ENCODE measurements around the gene SLC45A1.

SLC45A1 gene

DNA sequence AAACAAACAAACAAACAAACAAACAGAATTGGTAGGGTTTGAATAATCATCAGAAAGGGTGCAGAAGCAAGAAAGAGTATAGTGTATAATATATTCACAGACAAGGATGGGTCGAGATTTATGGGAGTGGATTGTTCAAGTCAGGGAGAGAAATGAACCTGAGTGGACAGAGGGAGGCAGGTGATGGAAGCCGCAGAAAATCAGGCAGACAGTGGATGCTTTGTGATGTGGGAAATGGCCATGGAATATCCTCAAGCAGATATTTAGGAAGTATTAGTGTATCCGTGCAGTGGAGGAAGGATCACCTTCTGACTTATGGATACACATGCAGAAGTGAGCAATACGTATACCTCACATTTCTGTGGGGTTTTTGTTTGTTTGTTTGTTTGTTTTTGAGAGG lies 14.0 kb upstream of the SLC45A1 start:
- H3K4me3 ChIP-seq (ENCODE audit: low read depth, low read length) = no peak overlapping the region
- no peak for DNase-seq (ENCODE audit: low read depth)

DNA sequence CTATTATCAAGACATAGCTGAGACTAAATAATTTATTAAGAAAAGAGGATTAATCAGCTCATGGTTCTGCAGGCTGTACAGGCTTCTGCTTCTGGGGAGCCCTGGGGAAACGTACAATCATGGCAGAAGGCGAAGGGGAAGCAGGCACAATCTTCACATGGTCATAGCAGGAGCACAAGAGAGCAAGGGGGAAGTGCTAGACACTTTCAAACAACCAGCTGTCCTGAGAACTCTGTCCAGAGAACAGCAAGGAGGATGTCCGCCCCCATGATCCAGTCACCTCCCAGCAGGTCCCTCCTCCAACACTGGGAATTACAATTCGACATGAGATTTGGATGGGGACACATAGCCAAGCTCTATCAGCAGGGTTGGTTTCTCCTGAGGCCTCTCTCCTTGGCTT lies 10.3 kb upstream of the SLC45A1 start:
- DNase-seq (ENCODE audit: low read depth) = no peak
- H3K4me3 ChIP-seq (ENCODE audit: low read depth, low read length) = no peak overlapping the region

DNA sequence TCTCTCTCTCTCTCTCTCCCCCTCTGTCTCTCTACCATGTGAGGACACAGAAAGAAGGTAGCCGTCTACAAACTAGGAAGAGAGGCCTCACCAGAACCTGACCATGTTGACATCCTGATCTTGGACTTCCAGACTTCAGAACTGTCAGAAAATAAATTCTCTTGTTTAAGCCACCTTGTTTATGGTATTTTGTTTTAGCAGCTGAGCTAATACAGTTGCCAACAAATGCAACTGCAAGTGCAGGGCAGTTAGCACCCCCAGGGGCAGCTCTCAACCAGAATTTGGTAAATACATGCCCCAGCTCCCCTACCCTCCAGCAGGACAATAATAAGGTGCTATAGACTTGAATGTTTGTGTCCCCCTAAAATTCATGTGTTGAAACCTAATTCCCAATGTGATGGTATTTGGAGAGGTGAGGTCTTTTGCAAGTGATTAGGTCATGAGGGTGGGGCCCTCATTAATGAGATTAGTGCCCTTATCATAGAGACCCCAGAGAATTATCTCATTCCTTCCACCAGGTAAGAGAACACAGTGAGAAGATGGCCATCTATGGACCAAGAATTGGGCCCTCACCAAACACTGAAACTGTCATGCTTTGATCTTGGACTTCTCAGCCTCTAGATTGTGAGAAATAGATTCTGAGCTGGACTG lies 6.7 kb upstream of the SLC45A1 start:
- no peak overlapping the region for H3K4me3 ChIP-seq (ENCODE audit: low read depth, low read length)

DNA sequence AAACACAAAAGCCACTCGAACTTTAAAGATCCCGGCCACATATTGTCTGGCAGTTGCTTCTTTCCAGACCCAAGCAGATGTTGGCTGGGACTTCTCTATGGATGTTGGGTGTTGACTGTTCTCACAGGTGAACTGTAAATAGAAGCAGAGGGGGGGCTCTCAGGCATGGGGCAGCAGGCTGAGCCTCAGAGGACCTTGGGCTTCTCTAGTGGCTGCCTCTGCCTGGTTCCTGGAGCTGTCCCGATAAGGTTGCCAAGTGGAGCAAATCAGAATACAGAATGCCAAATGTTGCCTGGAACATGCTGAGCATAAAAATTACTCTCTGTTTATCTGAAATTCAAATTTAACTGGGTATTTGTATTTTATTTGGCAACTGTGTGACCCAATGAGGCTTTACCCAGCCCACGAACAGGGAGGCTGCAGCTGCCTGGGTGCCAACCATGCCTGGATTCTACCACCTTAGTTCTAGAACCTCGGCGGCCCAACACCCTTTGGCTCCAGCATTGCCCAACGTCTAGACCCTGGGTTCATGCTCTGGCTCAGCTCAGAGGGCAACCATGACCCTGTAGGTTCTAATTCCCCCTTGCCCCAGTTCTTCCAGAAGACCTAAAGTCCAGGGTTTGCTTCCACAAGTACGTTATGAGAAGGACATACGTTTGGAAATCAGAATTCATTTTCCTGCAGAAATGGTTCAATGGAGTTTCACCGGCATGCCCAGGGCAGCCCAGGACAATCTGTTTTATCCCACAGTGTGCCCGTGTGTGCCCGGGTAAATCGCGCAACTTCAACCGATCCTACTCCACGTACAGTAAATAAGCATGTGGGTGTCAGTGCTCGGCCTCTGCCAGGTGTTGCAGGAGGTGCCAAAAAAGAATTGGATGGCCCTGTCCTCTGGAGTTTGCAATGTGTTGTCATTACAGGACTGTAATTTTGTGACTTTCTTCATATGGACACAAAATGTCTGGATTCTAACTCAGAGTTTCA lies 5.4 kb upstream of the SLC45A1 start:
- H3K4me3 ChIP-seq (ENCODE audit: low read depth, low read length) = no peak overlapping the region
- no peak for DNase-seq (ENCODE audit: low read depth)

More for the DNA sequence above, 6.7 kb upstream of the SLC45A1 start:
- no peak for DNase-seq (ENCODE audit: low read depth)

DNA sequence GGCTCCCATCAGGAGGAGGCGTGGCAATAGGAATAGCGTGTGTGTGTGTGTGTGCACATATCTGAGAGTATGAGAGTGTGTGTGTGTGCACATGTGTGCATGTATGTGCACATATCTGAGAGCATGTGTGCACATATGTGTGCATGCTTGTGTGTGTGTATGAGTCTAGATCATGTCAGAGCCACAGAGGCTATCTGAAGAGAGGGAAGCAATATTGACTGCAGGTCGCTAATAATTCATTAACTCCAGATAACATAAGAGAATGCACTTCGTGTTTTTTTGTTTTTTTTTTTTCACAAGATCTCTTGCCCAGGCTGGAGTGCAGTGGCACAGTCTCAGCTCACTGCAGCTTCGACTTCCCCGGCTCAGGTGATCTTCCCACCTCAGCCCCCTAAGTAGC lies 4.7 kb upstream of the SLC45A1 start:
- H3K4me3 ChIP-seq (ENCODE audit: low read depth, low read length) = no peak overlapping the region
- no peak for DNase-seq (ENCODE audit: low read depth)

DNA sequence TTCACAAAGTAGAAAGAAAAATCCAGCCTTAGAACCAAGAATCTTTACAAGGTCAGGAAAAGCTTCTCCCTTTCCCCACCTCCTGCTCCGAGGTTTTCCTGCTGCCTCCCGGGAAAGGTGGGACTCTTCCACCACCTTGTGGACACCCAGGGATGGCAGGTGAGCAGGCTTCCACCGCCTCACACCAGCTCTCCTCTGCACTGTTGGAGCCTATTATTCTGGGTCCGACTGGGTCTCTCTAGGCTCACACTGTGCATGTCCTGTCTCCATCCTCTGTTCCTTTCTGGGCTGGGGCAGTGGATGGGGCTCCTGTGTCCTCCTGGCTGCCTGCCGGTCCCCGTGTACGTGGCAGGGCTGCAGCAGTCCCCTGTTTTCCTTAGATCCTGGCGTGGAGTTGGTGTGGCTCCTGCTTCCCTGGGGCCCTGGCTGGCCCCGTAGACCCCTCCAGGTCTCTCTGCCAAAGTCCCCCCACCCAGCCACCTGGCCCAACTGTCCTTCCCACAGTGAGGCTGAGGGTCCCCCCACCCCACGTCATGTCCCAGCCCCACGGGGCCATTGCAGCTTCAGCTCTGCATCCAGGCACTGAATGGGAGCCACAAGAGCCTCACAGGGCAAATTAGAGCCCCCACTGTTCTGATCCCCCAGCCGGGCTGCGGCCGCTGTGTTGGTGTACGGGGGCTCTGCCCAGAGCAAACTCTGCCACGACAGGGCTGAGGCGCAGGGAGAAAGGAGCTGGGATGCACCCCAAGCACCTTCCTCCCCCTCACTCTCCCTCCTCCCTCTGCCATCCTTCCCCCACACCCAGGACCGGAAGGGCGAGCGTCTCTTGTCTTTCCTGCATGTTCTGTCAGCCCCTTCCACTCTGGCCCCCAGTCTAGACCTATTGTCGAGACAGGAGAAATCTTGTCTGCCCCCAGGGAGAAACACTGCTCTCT lies 3.3 kb upstream of the SLC45A1 start:
- no peak overlapping the region for H3K4me3 ChIP-seq (ENCODE audit: low read depth, low read length)
- peak; percentile 39 for DNase-seq (ENCODE audit: low read depth)

DNA sequence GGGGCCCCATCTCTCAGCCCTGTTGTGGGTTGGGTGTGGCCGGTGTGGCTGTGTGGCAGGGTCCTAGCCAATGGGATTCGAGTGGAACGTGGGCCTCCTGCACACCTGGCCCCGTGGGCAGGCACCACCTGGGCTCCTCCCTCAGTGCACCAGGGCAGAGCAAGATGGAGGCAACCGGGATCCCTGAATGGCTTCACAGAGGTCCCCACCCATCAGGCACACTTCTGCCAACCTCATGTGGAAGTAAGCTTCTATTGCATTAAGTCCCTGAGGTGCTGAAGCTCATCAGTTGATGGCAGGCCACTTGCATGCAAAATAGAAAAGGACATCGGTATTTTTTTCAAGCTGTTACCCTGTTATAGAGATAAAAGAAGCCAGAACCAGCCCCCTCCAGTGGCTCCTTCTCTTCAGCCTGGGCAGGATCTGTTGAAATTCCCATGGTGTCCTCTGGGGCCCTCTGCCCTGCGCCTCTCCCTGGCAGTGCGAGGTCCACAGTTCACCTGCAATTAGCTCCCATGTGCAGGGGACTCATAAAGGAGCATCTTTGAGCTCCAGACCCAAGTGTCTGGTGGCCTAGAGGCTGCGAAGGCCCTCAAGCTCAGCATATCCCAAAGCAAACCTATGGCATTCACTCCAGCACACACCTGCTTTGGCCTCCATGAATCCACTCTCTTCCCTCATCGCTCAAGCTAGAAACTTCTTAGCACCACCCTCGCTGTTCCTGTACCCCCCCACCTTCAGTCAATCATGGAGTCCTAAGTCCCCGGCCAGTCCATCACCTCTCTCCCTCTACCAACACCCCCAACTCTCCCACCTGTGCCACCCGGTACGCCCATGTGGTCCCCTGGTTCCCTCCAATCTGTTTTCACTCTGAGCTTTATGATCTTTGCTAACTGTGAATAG lies 2.1 kb upstream of the SLC45A1 start:
- no peak overlapping the region for H3K4me3 ChIP-seq (ENCODE audit: low read depth, low read length)
- DNase-seq (ENCODE audit: low read depth) = no peak

DNA sequence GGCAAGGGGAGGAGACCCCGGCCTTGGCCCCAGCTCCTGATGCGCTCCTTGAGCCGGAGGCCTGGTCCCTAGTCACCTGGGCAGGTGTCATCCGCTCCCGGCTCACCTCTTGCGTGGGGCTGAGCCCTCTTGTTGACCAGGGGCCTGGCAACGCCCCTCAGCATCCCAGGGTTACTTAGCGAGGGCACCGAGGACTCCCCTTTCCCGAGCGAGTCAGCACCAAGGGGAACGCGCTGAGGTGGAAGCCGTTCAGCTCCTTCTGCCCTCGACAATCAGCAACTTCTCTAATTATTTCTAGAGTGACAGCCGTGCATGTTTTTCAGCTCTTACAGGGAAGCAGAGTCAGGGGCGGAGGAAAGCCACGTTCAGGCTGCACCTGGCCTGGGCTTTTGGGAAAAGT lies 522 bp downstream of the SLC45A1 start:
- H3K4me3 ChIP-seq (ENCODE audit: low read depth, low read length) = peak overlapping the region; percentile 61
- DNase-seq (ENCODE audit: low read depth) = no peak

DNA sequence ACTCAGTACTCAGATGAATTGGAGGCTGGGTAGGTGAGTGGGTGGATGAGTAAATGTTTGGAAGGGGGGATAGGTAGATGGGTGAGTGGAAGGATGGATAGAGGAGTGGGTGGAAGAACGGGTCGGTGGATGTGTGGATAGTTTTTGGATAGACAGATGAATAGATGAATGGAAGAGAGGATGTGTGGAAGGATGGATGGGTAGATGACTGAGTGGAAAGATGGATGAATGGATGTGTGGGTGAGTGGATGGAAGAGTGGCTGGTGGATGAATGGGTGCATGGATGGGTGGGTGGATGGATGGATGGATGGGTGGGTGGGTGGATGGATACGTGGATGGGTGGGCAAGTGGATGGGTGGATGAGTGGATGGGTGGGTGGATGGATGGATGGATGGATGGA lies 3.7 kb downstream of the SLC45A1 start:
- no peak for DNase-seq (ENCODE audit: low read depth)
- H3K4me3 ChIP-seq (ENCODE audit: low read depth, low read length) = no peak overlapping the region

DNA sequence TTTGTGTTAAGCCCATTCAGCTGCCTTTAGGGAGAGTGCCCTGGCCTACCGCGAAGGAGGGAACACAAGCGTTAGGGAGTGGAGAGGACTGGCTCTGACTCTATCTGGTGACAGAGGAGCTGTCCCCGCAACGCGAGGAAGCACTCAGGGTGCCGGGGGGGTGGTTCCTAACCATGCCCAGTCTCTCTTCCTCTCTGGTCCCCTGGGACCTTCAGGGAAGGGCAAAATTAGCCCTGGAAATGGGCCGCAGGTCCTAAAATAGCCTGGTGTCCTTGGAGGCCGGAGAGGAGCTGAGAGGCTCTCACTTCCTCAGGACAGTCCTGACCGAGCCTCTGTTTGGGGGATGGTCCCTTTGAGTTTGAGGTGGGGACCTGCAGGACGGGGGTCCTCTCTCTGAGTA lies 5.8 kb downstream of the SLC45A1 start:
- no peak overlapping the region for H3K4me3 ChIP-seq (ENCODE audit: low read depth, low read length)
- DNase-seq (ENCODE audit: low read depth) = no peak

DNA sequence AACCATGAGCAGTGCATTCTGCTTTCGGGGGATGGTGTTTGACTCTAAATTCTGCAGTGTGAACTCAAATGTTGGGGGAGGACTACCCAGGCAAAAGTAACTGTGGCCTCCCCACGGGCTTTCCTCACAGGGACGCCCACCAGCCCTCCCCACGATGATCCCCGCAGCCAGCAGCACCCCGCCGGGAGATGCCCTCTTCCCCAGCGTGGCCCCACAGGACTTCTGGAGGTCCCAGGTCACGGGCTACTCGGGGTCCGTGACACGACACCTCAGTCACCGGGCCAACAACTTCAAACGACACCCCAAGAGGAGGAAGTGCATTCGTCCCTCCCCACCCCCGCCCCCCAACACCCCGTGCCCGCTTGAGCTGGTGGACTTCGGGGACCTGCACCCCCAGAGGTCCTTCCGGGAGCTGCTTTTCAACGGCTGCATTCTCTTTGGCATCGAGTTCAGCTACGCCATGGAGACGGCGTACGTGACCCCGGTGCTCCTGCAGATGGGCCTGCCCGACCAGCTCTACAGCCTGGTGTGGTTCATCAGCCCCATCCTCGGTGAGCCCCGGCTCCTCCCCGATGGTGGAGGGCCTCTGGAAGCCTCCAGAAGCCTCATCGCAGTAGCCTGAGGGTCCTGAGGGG lies 6.4 kb downstream of the SLC45A1 start:
- no peak overlapping the region for H3K4me3 ChIP-seq (ENCODE audit: low read depth, low read length)
- no peak for DNase-seq (ENCODE audit: low read depth)

DNA sequence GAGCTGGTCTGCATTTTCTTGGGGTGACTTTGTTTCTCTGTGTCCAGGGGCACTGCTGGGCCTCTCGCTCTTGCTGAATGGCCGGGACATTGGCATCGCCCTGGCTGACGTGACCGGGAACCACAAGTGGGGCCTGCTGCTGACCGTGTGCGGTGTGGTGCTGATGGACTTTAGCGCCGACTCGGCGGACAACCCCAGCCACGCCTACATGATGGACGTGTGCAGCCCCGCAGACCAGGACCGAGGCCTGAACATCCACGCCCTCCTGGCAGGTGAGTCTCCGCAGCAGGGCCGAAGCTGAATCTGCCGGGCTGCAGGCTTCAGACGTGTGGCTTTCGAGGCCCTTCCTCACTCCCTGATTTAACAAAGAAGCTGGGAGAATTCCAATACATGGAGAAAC lies 7.9 kb downstream of the SLC45A1 start:
- no peak overlapping the region for H3K4me3 ChIP-seq (ENCODE audit: low read depth, low read length)
- no peak for DNase-seq (ENCODE audit: low read depth)

DNA sequence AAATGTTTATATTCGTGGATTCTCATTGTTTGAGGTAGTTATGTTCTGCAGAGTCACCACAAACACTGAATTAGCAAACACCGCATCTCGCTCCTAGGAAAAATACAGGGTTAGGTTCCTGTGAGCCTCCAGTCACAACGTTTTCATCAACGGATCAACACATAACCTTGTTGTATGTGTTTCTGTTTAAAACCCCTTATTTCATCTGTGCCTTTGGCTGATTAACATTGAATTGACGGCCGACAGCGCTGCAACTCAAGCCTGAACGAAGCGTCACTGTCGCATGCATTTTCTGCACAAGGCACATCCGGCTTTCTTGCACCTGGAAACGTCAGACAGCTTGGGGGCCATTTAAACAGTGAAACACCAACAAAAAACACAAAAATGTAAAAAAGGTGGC lies 8.4 kb downstream of the SLC45A1 start:
- no peak for DNase-seq (ENCODE audit: low read depth)
- no peak overlapping the region for H3K4me3 ChIP-seq (ENCODE audit: low read depth, low read length)

DNA sequence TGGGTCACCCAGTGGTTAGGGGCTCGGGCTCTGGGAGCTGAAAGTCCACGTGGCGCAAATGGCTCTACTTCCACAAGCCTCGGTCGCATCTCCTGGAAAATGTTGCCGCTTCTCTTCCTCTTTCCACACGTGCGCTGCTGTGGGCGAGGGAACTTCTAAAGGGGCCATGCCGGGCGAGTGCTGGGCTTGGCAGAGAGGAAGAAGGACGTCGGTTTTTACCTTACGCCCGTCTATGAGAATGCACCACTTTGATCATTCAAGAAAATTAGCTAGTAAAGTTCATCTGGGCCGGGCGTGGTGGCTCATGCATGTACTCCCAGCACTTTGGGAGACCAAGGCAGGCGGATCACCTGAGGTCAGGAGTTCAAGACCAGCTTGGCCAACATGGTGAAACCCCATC lies 10.4 kb downstream of the SLC45A1 start:
- DNase-seq (ENCODE audit: low read depth) = no peak
- H3K4me3 ChIP-seq (ENCODE audit: low read depth, low read length) = no peak overlapping the region

DNA sequence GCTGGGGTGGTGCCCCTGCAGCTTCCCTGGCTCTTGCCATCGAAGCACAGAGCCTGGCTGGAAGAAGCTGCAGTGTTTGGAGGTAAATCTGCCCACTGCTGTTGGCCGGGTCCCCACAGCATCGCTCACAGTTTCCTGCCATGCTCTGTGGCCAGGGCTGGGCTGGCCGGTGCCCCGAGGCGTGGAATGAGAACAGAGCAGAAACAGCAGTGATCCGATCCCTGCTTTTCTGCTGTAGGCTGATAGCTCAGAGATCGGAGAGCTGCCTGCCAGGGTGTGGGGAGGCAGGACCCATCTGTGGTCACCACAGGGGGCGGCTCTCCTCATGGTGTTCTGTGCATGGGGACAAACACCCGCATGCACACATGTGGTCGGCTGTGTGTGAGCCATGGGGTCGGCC lies 11.5 kb downstream of the SLC45A1 start:
- DNase-seq (ENCODE audit: low read depth) = no peak
- H3K4me3 ChIP-seq (ENCODE audit: low read depth, low read length) = no peak overlapping the region

DNA sequence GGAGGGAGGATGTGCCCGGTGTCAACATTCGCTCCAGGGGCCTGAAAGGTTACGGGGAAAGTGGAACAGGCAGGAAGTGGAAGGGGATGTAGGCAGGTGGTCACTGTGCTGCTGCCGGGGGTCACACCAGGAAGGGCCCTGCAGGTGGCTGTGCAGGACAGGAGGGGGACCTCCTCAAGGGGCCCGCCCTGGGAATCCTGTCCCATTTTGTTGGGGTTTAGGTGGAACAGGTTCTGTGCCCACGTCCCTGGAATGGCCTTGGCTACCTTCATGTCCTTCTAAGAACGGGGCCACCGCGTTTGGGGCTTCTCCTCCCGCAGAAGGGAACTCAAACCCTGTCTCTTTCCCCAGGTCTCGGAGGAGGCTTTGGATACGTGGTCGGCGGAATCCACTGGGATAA lies 11.9 kb downstream of the SLC45A1 start:
- no peak for DNase-seq (ENCODE audit: low read depth)
- no peak overlapping the region for H3K4me3 ChIP-seq (ENCODE audit: low read depth, low read length)

DNA sequence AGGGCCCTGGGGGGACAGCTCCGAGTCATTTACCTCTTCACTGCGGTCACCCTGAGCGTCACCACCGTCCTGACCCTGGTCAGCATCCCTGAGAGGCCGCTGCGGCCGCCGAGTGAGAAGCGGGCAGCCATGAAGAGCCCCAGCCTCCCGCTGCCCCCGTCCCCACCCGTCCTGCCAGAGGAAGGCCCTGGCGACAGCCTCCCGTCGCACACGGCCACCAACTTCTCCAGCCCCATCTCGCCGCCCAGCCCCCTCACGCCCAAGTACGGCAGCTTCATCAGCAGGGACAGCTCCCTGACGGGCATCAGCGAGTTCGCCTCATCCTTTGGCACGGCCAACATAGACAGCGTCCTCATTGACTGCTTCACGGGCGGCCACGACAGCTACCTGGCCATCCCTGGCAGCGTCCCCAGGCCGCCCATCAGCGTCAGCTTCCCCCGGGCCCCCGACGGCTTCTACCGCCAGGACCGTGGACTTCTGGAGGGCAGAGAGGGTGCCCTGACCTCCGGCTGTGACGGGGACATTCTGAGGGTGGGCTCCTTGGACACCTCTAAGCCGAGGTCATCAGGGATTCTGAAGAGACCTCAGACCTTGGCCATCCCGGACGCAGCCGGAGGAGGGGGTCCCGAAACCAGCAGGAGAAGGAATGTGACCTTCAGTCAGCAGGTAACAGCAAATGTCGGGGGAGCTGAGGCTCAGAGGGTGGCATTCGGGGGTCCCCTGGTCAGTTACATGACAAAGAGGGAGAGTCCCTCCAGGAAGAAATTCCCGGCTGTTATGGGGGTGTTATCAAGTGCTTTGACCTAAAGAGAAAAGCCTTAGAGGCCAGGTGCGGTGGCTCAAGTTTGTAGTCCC lies 12.6 kb downstream of the SLC45A1 start:
- no peak for DNase-seq (ENCODE audit: low read depth)
- no peak overlapping the region for H3K4me3 ChIP-seq (ENCODE audit: low read depth, low read length)

DNA sequence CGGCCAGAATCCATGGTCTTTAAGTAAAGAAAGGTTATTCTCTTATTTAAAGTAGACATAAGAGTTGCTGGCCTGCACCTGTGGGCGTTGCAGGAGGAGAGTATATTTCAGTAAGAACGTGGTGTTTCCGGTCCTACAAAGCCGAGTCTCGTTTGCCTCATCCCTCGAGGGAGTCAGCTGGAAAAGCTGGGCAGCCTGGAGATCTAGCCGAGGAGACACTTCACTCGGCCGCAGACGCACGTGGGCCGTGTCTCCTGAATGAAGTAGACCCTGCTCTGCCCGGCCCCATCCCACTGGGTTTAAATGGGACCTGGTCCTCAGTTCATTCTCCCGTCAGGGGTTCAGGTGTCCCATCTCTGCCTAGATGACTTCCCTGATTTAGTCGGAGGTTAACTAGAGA lies 14.9 kb downstream of the SLC45A1 start:
- no peak overlapping the region for H3K4me3 ChIP-seq (ENCODE audit: low read depth, low read length)
- DNase-seq (ENCODE audit: low read depth) = no peak
